SH-SY5Y (cell line): ENCODE results near the gene UBL7.

Source experiments
- GATA2 ChIP-seq: IDR thresholded peaks from 2 replicates; pipeline ENCODE4 v1.6.1; 2011; ENCODE audit warnings: mild to moderate bottlenecking, low read depth, low read length
- GATA3 ChIP-seq: IDR thresholded peaks from 2 replicates; pipeline ENCODE4 v1.6.1; 2011; ENCODE audit warnings: low read depth, mild to moderate bottlenecking, low read length, moderate library complexity

Gene UBL7

GRCh38 chr15:74449643-74450205, 11.2 kb downstream of the UBL7 start:
- TF ChIP-seq GATA2 (no peak), GATA3 (no peak)

DNA sequence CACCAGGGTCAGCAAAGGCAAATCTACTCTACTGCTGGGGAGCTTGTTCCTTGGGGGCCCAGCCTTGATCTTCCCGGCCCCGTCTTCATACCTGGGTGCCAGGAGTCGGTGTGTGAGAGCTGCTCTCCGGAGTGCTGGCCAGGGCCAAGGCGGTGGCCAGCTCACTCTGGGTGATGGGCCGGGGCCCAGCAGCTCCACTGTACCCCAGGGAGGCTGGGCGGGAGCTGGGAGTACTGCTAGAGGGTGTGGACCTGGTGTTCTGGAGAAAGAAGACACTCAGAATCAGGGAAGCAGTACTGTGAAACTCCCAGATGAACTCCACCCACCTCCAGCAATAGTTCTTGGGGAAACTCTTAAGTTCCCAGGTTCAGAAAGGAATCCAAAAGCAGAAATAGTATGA, 11.9 kb downstream of the UBL7 start:
- no peak for TF ChIP-seq GATA3
- TF ChIP-seq GATA2 = no peak

GRCh38 chr15:74445816-74446763, 14.9 kb downstream of the UBL7 start:
- no peak for TF ChIP-seq GATA3
- no peak for TF ChIP-seq GATA2

- TF ChIP-seq GATA2 (no peak), GATA3 (no peak)
Measured at GRCh38 chr15:74444106-74445062, 16.6 kb downstream of the UBL7 start.

DNA sequence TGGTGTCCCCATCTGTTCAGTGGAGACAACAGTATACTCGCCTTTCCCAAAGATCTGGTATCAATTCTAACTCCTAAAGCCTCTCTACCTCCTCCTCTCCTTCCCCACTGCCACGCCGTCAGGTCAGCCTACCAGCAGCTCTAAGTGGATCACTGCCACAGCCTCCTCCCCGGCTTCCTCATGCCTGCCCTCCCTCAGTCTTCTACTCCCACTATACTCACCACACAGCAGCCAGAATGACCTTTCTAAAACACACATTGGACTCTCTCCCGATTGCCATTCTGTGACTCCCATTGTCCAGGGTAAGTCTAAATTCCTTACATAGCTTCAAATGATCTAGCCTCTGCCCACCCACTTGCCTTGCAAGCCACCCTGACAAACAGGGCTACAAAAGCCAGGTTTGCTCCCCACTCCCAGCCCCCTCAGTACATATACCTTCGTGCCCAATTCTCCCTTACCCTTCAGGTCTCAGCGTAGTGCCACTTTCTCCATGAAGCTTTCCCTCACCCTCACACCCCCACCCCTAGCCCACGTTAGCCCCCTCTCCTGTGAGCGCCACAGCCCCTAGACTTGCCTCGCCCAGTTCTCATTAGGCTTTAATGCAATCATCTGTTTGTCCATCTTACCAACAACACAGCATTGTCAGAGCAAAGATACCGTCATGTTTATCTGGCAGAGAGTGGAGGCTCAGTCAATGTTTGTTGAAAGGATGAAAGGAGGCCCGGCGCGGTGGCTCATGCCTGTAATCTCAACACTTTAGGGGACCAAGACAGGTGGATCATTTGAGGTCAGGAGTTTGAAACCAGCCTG, 17.7 kb downstream of the UBL7 start:
- TF ChIP-seq GATA2 = no peak
- no peak for TF ChIP-seq GATA3

DNA sequence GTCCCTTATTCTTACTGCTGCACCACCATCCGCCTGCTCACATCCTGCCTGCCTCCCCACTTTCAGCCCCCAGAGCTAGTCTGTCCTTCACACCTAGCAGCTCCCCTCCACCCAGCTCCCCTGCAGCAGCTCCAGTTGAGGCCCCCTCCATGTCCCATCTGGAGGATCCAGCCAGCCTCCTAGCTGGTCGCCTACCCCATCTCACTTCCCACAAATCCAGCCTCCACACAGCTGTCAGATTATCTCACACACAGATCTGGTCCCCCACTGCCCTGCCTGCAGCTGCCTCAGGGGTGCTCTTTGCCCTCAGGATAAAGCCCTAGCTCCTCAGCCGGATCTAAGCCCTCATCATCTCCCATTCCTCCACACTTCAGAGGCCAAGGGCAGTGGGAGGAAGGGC, 18.4 kb downstream of the UBL7 start:
- TF ChIP-seq GATA3 (no peak), GATA2 (peak; percentile 46; the same call in 1 of the 2 replicates)

- TF ChIP-seq GATA3 = no peak
- TF ChIP-seq GATA2 = no peak
Measured at GRCh38 chr15:74442063-74442462, 18.9 kb downstream of the UBL7 start.

- no peak for TF ChIP-seq GATA2
- TF ChIP-seq GATA3 = no peak
Measured at GRCh38 chr15:74441248-74441941, 19.6 kb downstream of the UBL7 start.

- TF ChIP-seq GATA2 (0 out of 2 replicates have a peak, but pooled peaks have one; percentile 8), GATA3 (no peak)
Measured at GRCh38 chr15:74438721-74439316, 22.1 kb downstream of the UBL7 start.

- TF ChIP-seq GATA3 = no peak
- TF ChIP-seq GATA2 = no peak
Measured at GRCh38 chr15:74438206-74438605, 22.8 kb downstream of the UBL7 start.

GRCh38 chr15:74434263-74435136, 26.5 kb downstream of the UBL7 start:
- TF ChIP-seq GATA3 (no peak), GATA2 (no peak)

DNA sequence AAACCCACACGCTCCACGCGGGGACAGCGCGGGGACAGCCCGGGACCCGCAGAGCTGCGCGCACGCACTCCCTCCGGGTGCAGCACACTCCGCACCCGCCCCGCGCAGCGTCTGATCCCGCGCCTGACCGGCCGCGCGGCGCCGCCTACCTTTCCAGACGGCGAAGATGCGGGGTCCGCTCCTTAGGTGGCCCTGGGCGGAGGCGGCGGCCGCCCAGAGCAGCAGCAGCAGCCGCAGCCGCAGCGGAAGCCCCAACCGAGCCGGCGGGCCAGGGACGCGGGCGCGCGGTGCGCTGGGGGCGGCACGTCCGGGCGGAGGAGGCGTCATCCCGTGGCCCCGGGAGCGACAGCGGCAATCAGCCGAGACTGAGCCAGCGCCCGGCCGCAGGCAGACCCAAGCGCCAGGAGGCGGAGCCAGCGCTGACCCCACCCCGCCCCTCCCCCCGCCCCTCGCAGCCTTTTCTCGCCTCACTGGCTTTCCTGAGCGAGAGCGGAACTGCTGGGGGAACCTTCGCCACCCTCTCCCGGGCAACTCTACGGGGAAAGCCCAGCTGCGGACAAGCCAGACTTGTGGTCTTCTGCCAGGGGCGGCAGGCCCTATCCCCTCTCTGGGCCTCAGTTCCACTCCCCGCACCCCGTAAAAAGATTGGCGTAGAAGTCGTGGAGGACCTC, 27.2 kb downstream of the UBL7 start, which contains the start of gene SEMA7A:
SEMA7A (minus strand) TSS at position 367 of the 671 bp plus-strand sequence; CDS start at position 327, 40 bp downstream.
- no peak for TF ChIP-seq GATA2
- no peak for TF ChIP-seq GATA3
